Right atrium auricular region (tissue), 2 donors: Measurements from ENCODE around the gene CFAP65. TPM values are rescaled to one million over a fixed set of nuclear protein-coding genes. Genes with fewer than 3 reads are reported as not detected.
A peak's percentile ranks its signal among the peaks of the same experiment; 100 is the strongest.

ENCODE experiments used
- DNase-seq: peaks from one replicate; pipeline ENCODE4 v3.0.0-alpha.2; 2019; ENCODE audit warnings: low spot score
- H3K27ac ChIP-seq, 2 donors: fragments of 200-600 bp; sonication (generic); 1 replicate in 1 of 2; 2 replicates in 1 of 2; pipeline ENCODE4 v1.5.1; 2016 to 2019
- H3K27me3 ChIP-seq, 2 donors: fragments of 200-600 bp; sonication (generic); one replicate each; pipeline versions ENCODE4 v1.5.1 to v1.6.0; 2017 to 2019
- H3K36me3 ChIP-seq: fragments of 200-600 bp; sonication (generic); one replicate; pipeline ENCODE4 v1.5.1; 2016
- H3K4me1 ChIP-seq, 2 donors: fragments of 200-600 bp; sonication (generic); one replicate each; pipeline versions ENCODE4 v1.5.1 to v1.6.0; 2017 to 2019
- H3K4me3 ChIP-seq, 2 donors: fragments of 200-600 bp; sonication (generic); 1 replicate in 1 of 2; 2 replicates in 1 of 2; pipeline ENCODE4 v1.5.1; 2017 to 2019; ENCODE audit warnings: mild to moderate bottlenecking in 1 of 2, moderate library complexity in 1 of 2
- H3K9me3 ChIP-seq, 2 donors: fragments of 200-600 bp; sonication (generic); one replicate each; pipeline ENCODE4 v1.5.1; 2019
- CTCF ChIP-seq, 2 donors: fragments of 200-600 bp; sonication (generic); IDR thresholded peaks; one replicate each; pipeline ENCODE4 v1.5.1; 2019; ENCODE audit warnings: antibody characterized with exemption in 2 of 2
- total RNA-seq, 2 donors: library from RNA; depleted of rRNA; stranded (reverse); fragments of >200 nt; gene quantifications; one replicate each; pipeline ENCODE4 v1.1.0, GENCODE V29; 2016

The CFAP65 gene
- total RNA-seq = not detected

GRCh38 chr2:219041252-219041651, at the start of gene CFAP65:
CFAP65 (minus strand) TSS chr2:219041516; CDS start chr2:219039048, 2,468 bp downstream.
- Histone ChIP-seq H3K27me3 (no peaks in the 10 kb centered on the region), H3K4me3 (peak within 1 kb of the TSS in 1 of 2 donors; percentile 12), H3K4me1 (peaks cover 0 to 5% of the 10 kb centered on the region in 2 donors), H3K36me3 (no peaks in the 10 kb centered on the region), H3K9me3 (no peaks in the 10 kb centered on the region), H3K27ac (no peak within 1 kb of the TSS)
- no peak for TF ChIP-seq CTCF (IDR thresholded peaks at IDR 0.05)
- DNase-seq = no peak

- no peak overlapping the region for H3K27ac ChIP-seq
- no peaks in the 10 kb centered on the region for H3K27me3 ChIP-seq
- peaks cover 0 to 11% of the 10 kb centered on the region in 2 donors for H3K4me1 ChIP-seq
- no peaks in the 10 kb centered on the region for H3K9me3 ChIP-seq
- no peak for DNase-seq
- no peak overlapping the region for H3K4me3 ChIP-seq
- H3K36me3 ChIP-seq = no peaks in the 10 kb centered on the region
- TF ChIP-seq CTCF (IDR thresholded peaks at IDR 0.05) = no peak
These were observed 49.4 kb upstream of the CFAP65 start for GRCh38 chr2:219090436-219091299.

GRCh38 chr2:219089330-219089729, 48.0 kb upstream of the CFAP65 start:
- TF ChIP-seq CTCF (IDR thresholded peaks at IDR 0.05) = no peak
- no peaks in the 10 kb centered on the region for H3K36me3 ChIP-seq
- H3K27ac ChIP-seq = no peak overlapping the region
- H3K9me3 ChIP-seq = no peaks in the 10 kb centered on the region
- no peaks in the 10 kb centered on the region for H3K27me3 ChIP-seq
- no peak overlapping the region for H3K4me3 ChIP-seq
- DNase-seq = no peak
- peaks cover 0 to 6% of the 10 kb centered on the region in 2 donors for H3K4me1 ChIP-seq

- Histone ChIP-seq H3K4me1 (no peaks in the 10 kb centered on the region), H3K36me3 (no peaks in the 10 kb centered on the region), H3K4me3 (no peak overlapping the region), H3K9me3 (no peaks in the 10 kb centered on the region), H3K27ac (no peak overlapping the region), H3K27me3 (no peaks in the 10 kb centered on the region)
- no peak for TF ChIP-seq CTCF (IDR thresholded peaks at IDR 0.05)
- no peak for DNase-seq
These were observed 46.5 kb upstream of the CFAP65 start for GRCh38 chr2:219087848-219088247.

GRCh38 chr2:219087361-219087760, 46.0 kb upstream of the CFAP65 start:
- no peak for DNase-seq
- Histone ChIP-seq H3K4me1 (peaks cover 0 to 1% of the 10 kb centered on the region in 2 donors), H3K27me3 (no peaks in the 10 kb centered on the region), H3K9me3 (no peaks in the 10 kb centered on the region), H3K27ac (no peak overlapping the region), H3K36me3 (no peaks in the 10 kb centered on the region), H3K4me3 (no peak overlapping the region)
- TF ChIP-seq CTCF (IDR thresholded peaks at IDR 0.05) = no peak
